NT2/D1 (cell line): Measurements from ENCODE around the gene ZNF792.
"Not testable (repeated sequence)": the region's sequence is repeated elsewhere in the genome, so short reads cannot be mapped to it uniquely, and the experiment has no call there.

Source experiments
- DNase-seq: peaks from one replicate; pipeline ENCODE4 v3.0.0-alpha.2; 2011; ENCODE audit warnings: low read depth, low spot score
- H3K27me3 ChIP-seq: 2 replicates; pipeline ENCODE4 v1.6.0; 2011; ENCODE audit warnings: mild to moderate bottlenecking; ENCODE audit not compliant: insufficient read length, insufficient read depth
- H3K36me3 ChIP-seq: 2 replicates; pipeline ENCODE4 v1.6.1; 2011; ENCODE audit warnings: mild to moderate bottlenecking, low read length, mixed read lengths; ENCODE audit not compliant: insufficient read depth, insufficient read length
- H3K4me1 ChIP-seq: 2 replicates; pipeline ENCODE4 v1.5.1; 2011; ENCODE audit not compliant: insufficient read depth, insufficient read length
- H3K4me3 ChIP-seq: 2 replicates; pipeline ENCODE4 v1.5.1; 2011; ENCODE audit warnings: low read depth; ENCODE audit not compliant: insufficient read length
- H3K9ac ChIP-seq: 2 replicates; pipeline ENCODE4 v1.6.0; 2011; ENCODE audit warnings: low read depth; ENCODE audit not compliant: insufficient read length
- H3K9me3 ChIP-seq: 2 replicates; pipeline ENCODE4 v1.5.1; 2011; ENCODE audit warnings: mild to moderate bottlenecking, low read length; ENCODE audit not compliant: insufficient read depth
- SUZ12 ChIP-seq: IDR thresholded peaks from 2 replicates; pipeline ENCODE4 v1.6.1; 2011; ENCODE audit not compliant: insufficient read length, insufficient read depth; ENCODE audit errors: extremely low read depth
- YY1 ChIP-seq: IDR thresholded peaks from 2 replicates; pipeline ENCODE4 v1.6.1; 2011; ENCODE audit not compliant: insufficient read length, insufficient read depth
- ZNF274 ChIP-seq: IDR thresholded peaks from 2 replicates; pipeline ENCODE4 v1.6.1; 2011; ENCODE audit warnings: mild to moderate bottlenecking, low read depth, low read length

Gene ZNF792

GRCh38 chr19:35002037-35002535 is 38.1 kb upstream of the ZNF792 start:
- Histone ChIP-seq H3K27me3 (no peaks in the 10 kb centered on the region), H3K36me3 (peaks cover 44% of the 10 kb centered on the region), H3K9ac (no peak overlapping the region), H3K4me1 (peaks cover 4% of the 10 kb centered on the region), H3K9me3 (no peaks in the 10 kb centered on the region), H3K4me3 (no peak overlapping the region)
- TF ChIP-seq YY1 (no peak), ZNF274 (no peak), SUZ12 (no peak)
- DNase-seq, result no peak

- H3K36me3 ChIP-seq, result peaks cover 32% of the 10 kb centered on the region
- H3K9ac ChIP-seq, result peak overlapping the region; percentile 81
- H3K4me3 ChIP-seq, result peak overlapping the region; percentile 64
- peaks cover 4% of the 10 kb centered on the region for H3K4me1 ChIP-seq
- no peaks in the 10 kb centered on the region for H3K9me3 ChIP-seq
- no peaks in the 10 kb centered on the region for H3K27me3 ChIP-seq
- no peak for DNase-seq
- no peak for TF ChIP-seq ZNF274
Observed at GRCh38 chr19:35000647-35001501, 36.8 kb upstream of the ZNF792 start.

GRCh38 chr19:35000338-35000646 is 36.3 kb upstream of the ZNF792 start:
- TF ChIP-seq SUZ12 (no peak), YY1 (no peak), ZNF274 (no peak)
- Histone ChIP-seq H3K4me1 (peaks cover 4% of the 10 kb centered on the region), H3K36me3 (peaks cover 26% of the 10 kb centered on the region), H3K27me3 (no peaks in the 10 kb centered on the region), H3K9ac (peak overlapping the region; percentile 81), H3K4me3 (peak overlapping the region; percentile 70), H3K9me3 (no peaks in the 10 kb centered on the region)
- no peak for DNase-seq

GRCh38 chr19:34999498-35000337 is 35.7 kb upstream of the ZNF792 start, which contains the start of gene GRAMD1A:
Gene GRAMD1A, plus strand, starts transcription at chr19:35000323. Its CDS starts 156 bp downstream, at chr19:35000479.
- peaks cover 5% of the 10 kb centered on the region; the same call in 1 of the 2 replicates for H3K9me3 ChIP-seq
- peak within 1 kb of the TSS; percentile 70 for H3K4me3 ChIP-seq
- no peak for TF ChIP-seq SUZ12
- peak within 1 kb of the TSS; percentile 92 for H3K9ac ChIP-seq
- peaks cover 22% of the 10 kb centered on the region for H3K36me3 ChIP-seq
- no peaks in the 10 kb centered on the region for H3K27me3 ChIP-seq
- H3K4me1 ChIP-seq, result peaks cover 2% of the 10 kb centered on the region
- peak; percentile 69 for DNase-seq

GRCh38 chr19:34998777-34999497 is 34.9 kb upstream of the ZNF792 start:
- H3K4me3 ChIP-seq, result peak overlapping the region; percentile 70
- peak overlapping the region; percentile 92 for H3K9ac ChIP-seq
- H3K36me3 ChIP-seq, result peaks cover 17% of the 10 kb centered on the region
- H3K9me3 ChIP-seq, result peaks cover 8% of the 10 kb centered on the region; the same call in 1 of the 2 replicates
- TF ChIP-seq YY1, result no peak
- no peak for TF ChIP-seq ZNF274
- TF ChIP-seq SUZ12, result no peak
- no peaks in the 10 kb centered on the region for H3K27me3 ChIP-seq
- peak; percentile 54 for DNase-seq
- peaks cover 4% of the 10 kb centered on the region for H3K4me1 ChIP-seq

- H3K9ac ChIP-seq, result not testable (repeated sequence)
Observed at GRCh38 chr19:34998224-34998623, 34.2 kb upstream of the ZNF792 start.

GRCh38 chr19:34997071-34997617 is 33.1 kb upstream of the ZNF792 start:
- H3K9me3 ChIP-seq, result peaks cover 8% of the 10 kb centered on the region; the same call in 1 of the 2 replicates
- H3K9ac ChIP-seq, result no peak overlapping the region
- no peaks in the 10 kb centered on the region for H3K27me3 ChIP-seq
- H3K36me3 ChIP-seq, result peaks cover 8% of the 10 kb centered on the region
- H3K4me1 ChIP-seq, result peaks cover 4% of the 10 kb centered on the region
- DNase-seq, result no peak
- H3K4me3 ChIP-seq, result no peak overlapping the region
- TF ChIP-seq ZNF274 (no peak), SUZ12 (no peak), YY1 (no peak)

More at GRCh38 chr19:34998224-34998623, 34.2 kb upstream of the ZNF792 start:
- not testable (repeated sequence) for DNase-seq, H3K9me3 ChIP-seq, H3K27me3 ChIP-seq, H3K4me3 ChIP-seq, H3K4me1 ChIP-seq
- H3K36me3 ChIP-seq, result peaks cover 17% of the 10 kb centered on the region
